ENCODE data around the gene LGR4. TPM values are rescaled to one million over a fixed set of nuclear protein-coding genes. Genes with fewer than 3 reads are reported as not detected.

LGR4 gene
- total and polyA plus RNA-seq, 2 of the 4 experiments (the other 2 are of a cell fraction): 2.9 to 6.8 TPM

DNA sequence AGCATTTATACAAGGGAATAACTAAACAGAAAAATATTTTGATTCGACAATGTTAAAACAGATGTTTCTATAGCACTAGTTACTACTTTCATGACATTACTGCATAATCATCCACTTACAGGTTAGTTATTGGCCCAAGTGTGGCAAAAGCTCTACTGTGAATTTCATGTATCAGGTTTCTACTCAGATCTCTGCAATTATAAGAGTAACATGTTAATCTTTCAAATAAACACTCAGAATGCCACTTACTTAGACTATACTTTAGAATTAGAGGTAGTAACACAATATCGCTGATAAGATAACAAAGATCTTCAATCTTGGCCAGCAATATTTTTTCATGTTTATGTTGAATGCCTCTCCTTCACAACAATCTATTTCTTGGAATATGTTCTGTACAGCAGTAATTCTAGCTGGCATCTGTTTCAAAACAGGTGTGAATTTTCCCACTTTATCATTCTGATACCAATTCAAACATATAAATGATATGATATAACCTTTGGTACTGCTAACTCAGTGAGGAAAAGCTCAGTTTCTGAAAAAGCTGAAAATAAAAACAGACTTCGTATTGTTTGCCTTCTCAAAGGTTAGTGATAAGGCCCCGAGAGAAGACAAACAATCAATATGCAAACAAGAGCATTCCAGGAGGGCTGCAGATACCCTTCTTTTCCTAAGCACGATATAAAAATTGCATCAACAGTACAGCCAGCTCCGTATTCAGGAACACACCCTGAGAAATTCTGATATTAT, 98.6 kb downstream of the LGR4 start:
- Histone ChIP-seq H3K9me1 (ENCODE audit: insufficient read depth, low read length) (no peaks in the 10 kb centered on the region), H3K9me3 (ENCODE audit: control insufficient read depth, insufficient read depth, low read length) (no peaks in the 10 kb centered on the region), H3K79me1 (ENCODE audit: low read depth in 1 of 2, low read length in 2 of 2) (no peaks in the 10 kb centered on the region), H3K4me2 (ENCODE audit: low read depth, low read length) (no peak overlapping the region), H2AK5ac (ENCODE audit: low read depth, low read length) (no peak overlapping the region), H3K18ac (ENCODE audit: low read depth, low read length) (no peak overlapping the region), H2BK20ac (ENCODE audit: low read depth, low read length) (no peak overlapping the region), H3K23ac (ENCODE audit: low read depth, low read length) (no peak overlapping the region), H3K27me3 (ENCODE audit: control insufficient read depth, insufficient read depth, low read length) (no peaks in the 10 kb centered on the region), H4K5ac (ENCODE audit: low read depth, low read length) (no peak overlapping the region), H2BK5ac (ENCODE audit: low read depth, low read length, poor library complexity, severe bottlenecking) (no peak overlapping the region), H3K4me1 (ENCODE audit: control insufficient read depth, insufficient read depth, low read length) (no peaks in the 10 kb centered on the region), H2AK9ac (replicated peaks; ENCODE audit: low read depth, low read length, poor library complexity) (no peak overlapping the region), H3K9ac (ENCODE audit: low read depth, low read length) (no peak overlapping the region), H4K8ac (ENCODE audit: low read depth in 2 of 2, low read length in 2 of 2) (no peak overlapping the region), H3K4ac (ENCODE audit: low read depth, low read length) (no peak overlapping the region), H4K20me1 (ENCODE audit: insufficient read depth, low read length) (no peaks in the 10 kb centered on the region), H2BK15ac (ENCODE audit: low read depth, low read length) (no peak overlapping the region), H3K14ac (replicated peaks; ENCODE audit: low read depth, low read length) (no peak overlapping the region), H3K56ac (ENCODE audit: extremely low read depth, insufficient read depth, low read length) (no peak overlapping the region), H3K27ac (ENCODE audit: insufficient read depth, low read length) (no peak overlapping the region), H3K36me3 (ENCODE audit: control insufficient read depth, insufficient read depth, low read length) (0 out of 2 replicates have a peak, but pooled peaks cover 1% of the 10 kb centered on the region), H3K4me3 (ENCODE audit: insufficient read depth, low read depth, low read length) (no peak overlapping the region), H2BK120ac (ENCODE audit: low read depth, low read length) (no peak overlapping the region), H4K91ac (ENCODE audit: insufficient read depth, low read depth, low read length) (no peak overlapping the region), H2AFZ (replicated peaks; ENCODE audit: low read length, poor library complexity) (no peak overlapping the region)
- WGBS, 2 experiments (ENCODE audit: extremely low coverage in 2 of 2, insufficient read length in 1 of 2): no CpG with 5 or more reads among the region's 6 CpGs
- ChIA-PET POLR2A (ENCODE audit: unreplicated experiment) (no interaction called here), CTCF (no interaction called here)
- TF ChIP-seq NFE2L2 (IDR thresholded peaks at IDR 0.05; ENCODE audit: low read depth, low read length): no peak
- TF ChIP-seq, protein P1, sequence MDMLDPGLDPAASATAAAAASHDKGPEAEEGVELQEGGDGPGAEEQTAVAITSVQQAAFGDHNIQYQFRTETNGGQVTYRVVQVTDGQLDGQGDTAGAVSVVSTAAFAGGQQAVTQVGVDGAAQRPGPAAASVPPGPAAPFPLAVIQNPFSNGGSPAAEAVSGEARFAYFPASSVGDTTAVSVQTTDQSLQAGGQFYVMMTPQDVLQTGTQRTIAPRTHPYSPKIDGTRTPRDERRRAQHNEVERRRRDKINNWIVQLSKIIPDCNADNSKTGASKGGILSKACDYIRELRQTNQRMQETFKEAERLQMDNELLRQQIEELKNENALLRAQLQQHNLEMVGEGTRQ (IDR thresholded peaks at IDR 0.05; ENCODE audit: low read depth, low read length): no peak
- TF ChIP-seq FOS (IDR thresholded peaks at IDR 0.05; ENCODE audit: low read depth, low read length): no peak
- TF ChIP-seq, protein P2, sequence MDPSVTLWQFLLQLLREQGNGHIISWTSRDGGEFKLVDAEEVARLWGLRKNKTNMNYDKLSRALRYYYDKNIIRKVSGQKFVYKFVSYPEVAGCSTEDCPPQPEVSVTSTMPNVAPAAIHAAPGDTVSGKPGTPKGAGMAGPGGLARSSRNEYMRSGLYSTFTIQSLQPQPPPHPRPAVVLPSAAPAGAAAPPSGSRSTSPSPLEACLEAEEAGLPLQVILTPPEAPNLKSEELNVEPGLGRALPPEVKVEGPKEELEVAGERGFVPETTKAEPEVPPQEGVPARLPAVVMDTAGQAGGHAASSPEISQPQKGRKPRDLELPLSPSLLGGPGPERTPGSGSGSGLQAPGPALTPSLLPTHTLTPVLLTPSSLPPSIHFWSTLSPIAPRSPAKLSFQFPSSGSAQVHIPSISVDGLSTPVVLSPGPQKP (IDR thresholded peaks at IDR 0.05; ENCODE audit: borderline replicate concordance, low read depth, low read length): no peak
- TF ChIP-seq MAFK (IDR thresholded peaks at IDR 0.05; ENCODE audit: low read depth, low read length): no peak
- no peak for TF ChIP-seq MXI1 (IDR thresholded peaks at IDR 0.05; ENCODE audit: borderline replicate concordance, low read depth, low read length)
- TF ChIP-seq RCOR1 (IDR thresholded peaks at IDR 0.05; ENCODE audit: insufficient replicate concordance, low read length): no peak
- TF ChIP-seq POLR2A (IDR thresholded peaks at IDR 0.05; ENCODE audit: low read depth, low read length): no peak
- TF ChIP-seq RAD21 (IDR thresholded peaks at IDR 0.05; ENCODE audit: low read length): no peak
- TF ChIP-seq BHLHE40 (IDR thresholded peaks at IDR 0.05; ENCODE audit: low read depth, low read length): no peak
- TF ChIP-seq, protein P3, sequence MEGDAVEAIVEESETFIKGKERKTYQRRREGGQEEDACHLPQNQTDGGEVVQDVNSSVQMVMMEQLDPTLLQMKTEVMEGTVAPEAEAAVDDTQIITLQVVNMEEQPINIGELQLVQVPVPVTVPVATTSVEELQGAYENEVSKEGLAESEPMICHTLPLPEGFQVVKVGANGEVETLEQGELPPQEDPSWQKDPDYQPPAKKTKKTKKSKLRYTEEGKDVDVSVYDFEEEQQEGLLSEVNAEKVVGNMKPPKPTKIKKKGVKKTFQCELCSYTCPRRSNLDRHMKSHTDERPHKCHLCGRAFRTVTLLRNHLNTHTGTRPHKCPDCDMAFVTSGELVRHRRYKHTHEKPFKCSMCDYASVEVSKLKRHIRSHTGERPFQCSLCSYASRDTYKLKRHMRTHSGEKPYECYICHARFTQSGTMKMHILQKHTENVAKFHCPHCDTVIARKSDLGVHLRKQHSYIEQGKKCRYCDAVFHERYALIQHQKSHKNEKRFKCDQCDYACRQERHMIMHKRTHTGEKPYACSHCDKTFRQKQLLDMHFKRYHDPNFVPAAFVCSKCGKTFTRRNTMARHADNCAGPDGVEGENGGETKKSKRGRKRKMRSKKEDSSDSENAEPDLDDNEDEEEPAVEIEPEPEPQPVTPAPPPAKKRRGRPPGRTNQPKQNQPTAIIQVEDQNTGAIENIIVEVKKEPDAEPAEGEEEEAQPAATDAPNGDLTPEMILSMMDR (conservative IDR thresholded peaks at IDR 0.05; ENCODE audit: low read depth, low read length): no peak
- TF ChIP-seq CEBPB (IDR thresholded peaks at IDR 0.05; ENCODE audit: low read depth, low read length): no peak
- in situ Hi-C loops (cut with MboI; ENCODE audit: low sequenced_read_pairs) (no loop called here), intact Hi-C loops (cut with micrococcal nuclease) (no loop called here), dilution Hi-C loops (cut with HindIII; ENCODE audit: low sequenced_read_pairs, unreplicated experiment) (no loop called here)
- BruUV-seq (replicated peaks): no TSS peak
- no peak for ATAC-seq (ENCODE audit: low read depth)
- no peak for DNase-seq

Data from IMR-90 (cell line).